ENCODE results near the gene XIAP.
"Not testable (repeated sequence)": the region's sequence is repeated elsewhere in the genome, so short reads cannot be mapped to it uniquely, and the experiment has no call there.

The XIAP gene

DNA sequence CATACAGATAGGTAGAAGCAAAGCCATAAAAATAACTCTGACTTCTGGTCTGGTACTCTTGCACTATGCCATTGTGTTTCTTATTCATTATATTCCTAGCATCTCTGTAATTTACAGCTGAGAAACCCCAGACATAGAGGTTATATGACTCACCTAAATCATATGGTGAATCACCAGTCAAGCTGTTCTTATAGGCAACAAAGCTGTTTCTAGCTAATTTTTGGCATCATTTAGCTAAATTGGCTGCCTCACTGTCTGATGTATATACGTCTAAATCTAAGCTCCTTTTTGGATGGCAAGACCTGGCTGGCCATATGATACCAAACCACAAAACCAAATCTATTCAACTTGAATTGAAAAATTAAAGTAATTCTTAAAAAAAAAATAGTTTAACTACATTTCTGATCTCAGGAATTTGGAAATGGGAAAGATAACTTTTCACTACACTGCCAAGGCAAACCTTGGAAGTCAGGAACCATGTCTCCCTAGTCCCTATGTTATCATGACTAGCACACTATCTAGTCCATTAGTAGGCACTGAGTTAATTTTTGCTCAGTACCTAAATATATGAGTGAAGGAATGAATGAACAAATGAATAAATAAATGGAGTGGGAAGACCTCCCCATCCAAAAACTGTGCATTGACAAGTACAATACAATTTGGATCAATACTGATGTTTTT lies 60.4 kb downstream of the XIAP start:
- Histone ChIP-seq H3K27ac (ENCODE audit: low read depth, low read length) (no peak overlapping the region), H3K4me3 (ENCODE audit: low read length) (no peak overlapping the region), H3K4ac (ENCODE audit: low read depth, low read length) (no peak overlapping the region), H3K27me3 (ENCODE audit: insufficient read depth, low read length, poor library complexity) (no peaks in the 10 kb centered on the region), H3K79me2 (ENCODE audit: control insufficient read depth, insufficient read depth, low read length) (no peaks in the 10 kb centered on the region), H3K23ac (ENCODE audit: low read length) (no peak overlapping the region), H3K36me3 (ENCODE audit: control insufficient read depth, insufficient read depth, low read length) (no peaks in the 10 kb centered on the region), H3K18ac (ENCODE audit: low read length) (no peak overlapping the region), H2BK15ac (replicated peaks; ENCODE audit: low read depth) (no peak overlapping the region), H3K9ac (ENCODE audit: low read length) (no peak overlapping the region), H3K56ac (ENCODE audit: low read length) (no peak overlapping the region), H2BK5ac (ENCODE audit: low read length) (no peak overlapping the region), H2BK120ac (ENCODE audit: low read depth, low read length) (no peak overlapping the region), H2AK5ac (ENCODE audit: low read length) (no peak overlapping the region), H3K4me1 (ENCODE audit: control insufficient read depth, low read depth, low read length) (no peaks in the 10 kb centered on the region), H4K5ac (ENCODE audit: low read length) (no peak overlapping the region), H3K4me2 (ENCODE audit: low read length) (no peak overlapping the region), H4K8ac (ENCODE audit: low read depth, low read length) (no peak overlapping the region), H3K79me1 (ENCODE audit: low read length) (no peaks in the 10 kb centered on the region)
- DNase-seq: no peak
- no CpG with 5 or more reads among the region's 1 CpG for WGBS (ENCODE audit: extremely low coverage, insufficient coverage, low lambda C conversion rate)

- Histone ChIP-seq H3K9ac (ENCODE audit: low read length) (no peak overlapping the region), H3K79me1 (ENCODE audit: low read length) (no peaks in the 10 kb centered on the region), H2AK5ac (ENCODE audit: low read length) (no peak overlapping the region), H2BK5ac (ENCODE audit: low read length) (no peak overlapping the region), H3K27me3 (ENCODE audit: insufficient read depth, low read length, poor library complexity) (no peaks in the 10 kb centered on the region), H3K27ac (ENCODE audit: low read depth, low read length) (no peak overlapping the region), H2BK120ac (ENCODE audit: low read depth, low read length) (no peak overlapping the region), H3K4me3 (ENCODE audit: low read length) (no peak overlapping the region), H3K4ac (ENCODE audit: low read depth, low read length) (no peak overlapping the region), H2BK15ac (replicated peaks; ENCODE audit: low read depth) (no peak overlapping the region), H3K56ac (ENCODE audit: low read length) (no peak overlapping the region), H3K79me2 (ENCODE audit: control insufficient read depth, insufficient read depth, low read length) (no peaks in the 10 kb centered on the region), H4K5ac (ENCODE audit: low read length) (no peak overlapping the region), H3K23ac (ENCODE audit: low read length) (no peak overlapping the region), H4K8ac (ENCODE audit: low read depth, low read length) (no peak overlapping the region), H3K18ac (ENCODE audit: low read length) (no peak overlapping the region), H3K4me1 (ENCODE audit: control insufficient read depth, low read depth, low read length) (no peaks in the 10 kb centered on the region), H3K36me3 (ENCODE audit: control insufficient read depth, insufficient read depth, low read length) (no peaks in the 10 kb centered on the region), H3K4me2 (ENCODE audit: low read length) (no peak overlapping the region)
- no CpG with 5 or more reads among the region's 2 CpGs for WGBS (ENCODE audit: extremely low coverage, insufficient coverage, low lambda C conversion rate)
- DNase-seq: no peak
Observed at GRCh38 chrX:123923211-123923610, 63.4 kb downstream of the XIAP start.

- Histone ChIP-seq H3K36me3 (ENCODE audit: control insufficient read depth, insufficient read depth, low read length) (no peaks in the 10 kb centered on the region), H2BK5ac (ENCODE audit: low read length) (no peak overlapping the region), H3K23ac (ENCODE audit: low read length) (no peak overlapping the region), H3K18ac (ENCODE audit: low read length) (no peak overlapping the region), H3K4me2 (ENCODE audit: low read length) (no peak overlapping the region), H2AK5ac (ENCODE audit: low read length) (no peak overlapping the region), H2BK120ac (ENCODE audit: low read depth, low read length) (no peak overlapping the region), H3K79me1 (ENCODE audit: low read length) (no peaks in the 10 kb centered on the region), H2BK15ac (replicated peaks; ENCODE audit: low read depth) (no peak overlapping the region), H4K8ac (ENCODE audit: low read depth, low read length) (no peak overlapping the region), H3K56ac (ENCODE audit: low read length) (no peak overlapping the region), H3K4me3 (ENCODE audit: low read length) (no peak overlapping the region), H3K9ac (ENCODE audit: low read length) (no peak overlapping the region), H3K79me2 (ENCODE audit: control insufficient read depth, insufficient read depth, low read length) (no peaks in the 10 kb centered on the region), H3K27ac (ENCODE audit: low read depth, low read length) (no peak overlapping the region), H3K4me1 (ENCODE audit: control insufficient read depth, low read depth, low read length) (no peaks in the 10 kb centered on the region), H4K5ac (ENCODE audit: low read length) (no peak overlapping the region), H3K4ac (ENCODE audit: low read depth, low read length) (no peak overlapping the region), H3K27me3 (ENCODE audit: insufficient read depth, low read length, poor library complexity) (no peaks in the 10 kb centered on the region)
- peak; percentile 85 for DNase-seq
- no CpG with 5 or more reads among the region's 1 CpG for WGBS (ENCODE audit: extremely low coverage, insufficient coverage, low lambda C conversion rate)
Observed at GRCh38 chrX:123924186-123924585, 64.3 kb downstream of the XIAP start.

DNA sequence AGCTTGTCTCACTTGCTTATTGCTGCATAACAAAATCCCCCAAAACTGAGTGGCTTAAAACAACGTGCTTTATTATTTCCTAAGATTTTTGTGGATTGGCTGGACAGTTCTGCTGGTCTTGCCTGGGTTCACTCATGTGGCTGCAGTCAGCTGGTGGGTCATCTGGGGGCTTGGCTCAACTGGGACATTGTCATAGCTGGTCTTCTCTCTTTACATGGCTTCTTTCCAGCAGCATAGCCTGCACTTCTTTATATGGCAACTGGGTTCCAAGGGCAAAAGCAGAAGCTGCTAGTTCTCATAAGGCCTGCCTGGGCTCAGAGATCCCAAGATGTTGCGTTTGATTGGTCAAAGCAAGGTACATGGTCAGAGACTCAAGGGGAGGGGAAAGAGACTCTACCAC lies 68.0 kb downstream of the XIAP start:
- no peak overlapping the region for H2BK15ac ChIP-seq (replicated peaks; ENCODE audit: low read depth)
- no peak for DNase-seq
- no peak overlapping the region for H2BK120ac ChIP-seq (ENCODE audit: low read depth, low read length)
- H4K5ac ChIP-seq (ENCODE audit: low read length): no peak overlapping the region
- H4K8ac ChIP-seq (ENCODE audit: low read depth, low read length): no peak overlapping the region
- no peaks in the 10 kb centered on the region for H3K79me2 ChIP-seq (ENCODE audit: control insufficient read depth, insufficient read depth, low read length)
- no peaks in the 10 kb centered on the region for H3K36me3 ChIP-seq (ENCODE audit: control insufficient read depth, insufficient read depth, low read length)
- H2AK5ac ChIP-seq (ENCODE audit: low read length): no peak overlapping the region
- H3K18ac ChIP-seq (ENCODE audit: low read length): no peak overlapping the region
- H3K4me1 ChIP-seq (ENCODE audit: control insufficient read depth, low read depth, low read length): no peaks in the 10 kb centered on the region
- no peak overlapping the region for H3K56ac ChIP-seq (ENCODE audit: low read length)
- no peak overlapping the region for H3K9ac ChIP-seq (ENCODE audit: low read length)
- WGBS (ENCODE audit: extremely low coverage, insufficient coverage, low lambda C conversion rate): no CpG with 5 or more reads among the region's 2 CpGs
- H3K79me1 ChIP-seq (ENCODE audit: low read length): no peaks in the 10 kb centered on the region
- H3K4ac ChIP-seq (ENCODE audit: low read depth, low read length): no peak overlapping the region
- H3K4me2 ChIP-seq (ENCODE audit: low read length): no peak overlapping the region
- H3K4me3 ChIP-seq (ENCODE audit: low read length): no peak overlapping the region
- no peaks in the 10 kb centered on the region for H3K27me3 ChIP-seq (ENCODE audit: insufficient read depth, low read length, poor library complexity)
- no peak overlapping the region for H3K23ac ChIP-seq (ENCODE audit: low read length)
- H3K27ac ChIP-seq (ENCODE audit: low read depth, low read length): no peak overlapping the region
- no peak overlapping the region for H2BK5ac ChIP-seq (ENCODE audit: low read length)

- not testable (repeated sequence) for H3K23ac ChIP-seq (ENCODE audit: low read length); H3K79me2 ChIP-seq (ENCODE audit: control insufficient read depth, insufficient read depth, low read length); DNase-seq; H3K4me2 ChIP-seq (ENCODE audit: low read length); H3K18ac ChIP-seq (ENCODE audit: low read length); H2BK120ac ChIP-seq (ENCODE audit: low read depth, low read length); H3K27me3 ChIP-seq (ENCODE audit: insufficient read depth, low read length, poor library complexity); H2BK15ac ChIP-seq (replicated peaks; ENCODE audit: low read depth); H3K36me3 ChIP-seq (ENCODE audit: control insufficient read depth, insufficient read depth, low read length); H3K4me1 ChIP-seq (ENCODE audit: control insufficient read depth, low read depth, low read length); H3K4ac ChIP-seq (ENCODE audit: low read depth, low read length); H3K9ac ChIP-seq (ENCODE audit: low read length); H3K27ac ChIP-seq (ENCODE audit: low read depth, low read length); H4K5ac ChIP-seq (ENCODE audit: low read length); H3K79me1 ChIP-seq (ENCODE audit: low read length); H2BK5ac ChIP-seq (ENCODE audit: low read length); H2AK5ac ChIP-seq (ENCODE audit: low read length); H4K8ac ChIP-seq (ENCODE audit: low read depth, low read length); H3K4me3 ChIP-seq (ENCODE audit: low read length); H3K56ac ChIP-seq (ENCODE audit: low read length)
- WGBS (ENCODE audit: extremely low coverage, insufficient coverage, low lambda C conversion rate): no CpG with 5 or more reads among the region's 2 CpGs
Observed at GRCh38 chrX:123932055-123932454, 72.2 kb downstream of the XIAP start.

- Histone ChIP-seq H3K4me3 (ENCODE audit: low read length) (no peak overlapping the region), H3K9ac (ENCODE audit: low read length) (no peak overlapping the region), H2BK5ac (ENCODE audit: low read length) (no peak overlapping the region), H3K27me3 (ENCODE audit: insufficient read depth, low read length, poor library complexity) (no peaks in the 10 kb centered on the region), H3K18ac (ENCODE audit: low read length) (no peak overlapping the region), H2AK5ac (ENCODE audit: low read length) (no peak overlapping the region), H3K23ac (ENCODE audit: low read length) (no peak overlapping the region), H3K36me3 (ENCODE audit: control insufficient read depth, insufficient read depth, low read length) (no peaks in the 10 kb centered on the region), H3K4me1 (ENCODE audit: control insufficient read depth, low read depth, low read length) (no peaks in the 10 kb centered on the region), H4K8ac (ENCODE audit: low read depth, low read length) (no peak overlapping the region), H2BK120ac (ENCODE audit: low read depth, low read length) (no peak overlapping the region), H3K4me2 (ENCODE audit: low read length) (no peak overlapping the region), H2BK15ac (replicated peaks; ENCODE audit: low read depth) (no peak overlapping the region), H3K27ac (ENCODE audit: low read depth, low read length) (no peak overlapping the region), H3K79me2 (ENCODE audit: control insufficient read depth, insufficient read depth, low read length) (no peaks in the 10 kb centered on the region), H3K79me1 (ENCODE audit: low read length) (no peaks in the 10 kb centered on the region), H3K56ac (ENCODE audit: low read length) (no peak overlapping the region), H4K5ac (ENCODE audit: low read length) (no peak overlapping the region), H3K4ac (ENCODE audit: low read depth, low read length) (no peak overlapping the region)
- DNase-seq: no peak
- WGBS (ENCODE audit: extremely low coverage, insufficient coverage, low lambda C conversion rate): no CpG with 5 or more reads among the region's 1 CpG
Observed at GRCh38 chrX:123943074-123943473, 83.2 kb downstream of the XIAP start.
